ENCODE measurements around the gene ZC3H12A.
"Not testable (repeated sequence)": the region's sequence is repeated elsewhere in the genome, so short reads cannot be mapped to it uniquely, and the experiment has no call there.

The ZC3H12A gene

DNA sequence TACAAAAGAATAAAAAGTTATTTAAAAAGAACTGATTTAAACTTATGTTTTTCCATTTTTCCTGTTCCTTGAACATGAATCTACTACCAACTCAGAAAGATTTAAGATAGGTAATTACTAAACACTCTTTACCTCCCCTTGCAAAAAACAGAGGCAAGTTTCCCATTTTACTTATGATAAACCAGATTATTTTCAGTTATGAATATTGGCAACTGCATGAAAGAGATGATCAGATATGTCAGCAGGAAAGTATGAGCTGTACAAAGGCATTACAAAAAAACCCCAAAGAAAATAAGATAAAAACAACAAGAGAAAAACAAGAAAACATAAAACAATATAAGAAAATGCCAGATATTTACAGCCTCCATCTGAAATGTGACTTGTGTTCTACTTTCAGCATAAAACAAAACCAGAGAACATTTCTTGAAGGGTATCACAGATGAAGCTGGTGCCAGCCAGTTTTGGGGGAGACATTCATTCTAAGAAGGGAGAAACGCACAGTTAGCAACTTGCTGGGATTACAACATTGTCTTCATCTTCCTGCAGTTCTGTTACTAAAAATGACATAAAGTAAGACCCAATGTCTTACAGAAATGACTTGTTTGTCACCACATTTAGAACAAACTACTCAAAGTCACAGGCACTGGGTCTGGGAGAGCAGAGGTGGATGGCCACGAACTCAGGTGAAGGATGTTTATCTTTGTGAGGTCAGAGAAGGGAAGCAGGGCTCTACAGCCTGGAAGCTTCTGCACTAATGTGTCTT lies 19.1 kb downstream of the ZC3H12A start:
- H3K36me3 ChIP-seq (ENCODE audit: insufficient read depth, low read depth, low read length), result peaks cover 37% of the 10 kb centered on the region; the same call in 1 of the 2 replicates
- no peaks in the 10 kb centered on the region for H3K4me1 ChIP-seq (ENCODE audit: insufficient read depth, low read length)
- no peak overlapping the region for H3K9ac ChIP-seq (ENCODE audit: low read depth, low read length)
- no peak overlapping the region for H3K27ac ChIP-seq (ENCODE audit: low read length)
- H3K27me3 ChIP-seq (ENCODE audit: insufficient read depth, low read length), result no peaks in the 10 kb centered on the region
- no peak overlapping the region for H3K4me3 ChIP-seq (ENCODE audit: low read length)
- H3K9me3 ChIP-seq (ENCODE audit: insufficient read depth, low read depth, low read length), result no peaks in the 10 kb centered on the region

DNA sequence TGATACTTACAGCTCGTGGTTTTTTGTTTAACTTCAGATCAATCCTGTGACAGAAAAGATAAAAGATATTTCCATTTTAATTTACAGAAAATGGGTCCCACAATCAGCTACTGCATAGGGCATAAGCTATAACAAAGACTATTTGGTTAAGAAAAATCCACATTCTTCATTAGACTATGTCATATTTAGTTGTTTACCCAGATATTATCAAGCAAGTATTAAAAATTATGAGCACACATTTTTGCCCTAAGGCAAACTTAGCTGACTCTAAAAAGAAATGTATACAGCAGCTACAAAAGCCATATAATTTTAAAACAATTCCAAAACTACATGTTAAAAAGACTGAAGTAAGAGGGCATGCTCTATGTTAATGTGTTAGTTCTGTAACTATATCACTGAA lies 21.5 kb downstream of the ZC3H12A start:
- no peak overlapping the region for H3K27ac ChIP-seq (ENCODE audit: low read length)
- no peaks in the 10 kb centered on the region for H3K4me1 ChIP-seq (ENCODE audit: insufficient read depth, low read length)
- no peaks in the 10 kb centered on the region for H3K27me3 ChIP-seq (ENCODE audit: insufficient read depth, low read length)
- H3K36me3 ChIP-seq (ENCODE audit: insufficient read depth, low read depth, low read length), result peaks cover 51% of the 10 kb centered on the region
- no peak overlapping the region for H3K9ac ChIP-seq (ENCODE audit: low read depth, low read length)
- H3K4me3 ChIP-seq (ENCODE audit: low read length), result no peak overlapping the region
- no peaks in the 10 kb centered on the region for H3K9me3 ChIP-seq (ENCODE audit: insufficient read depth, low read depth, low read length)

DNA sequence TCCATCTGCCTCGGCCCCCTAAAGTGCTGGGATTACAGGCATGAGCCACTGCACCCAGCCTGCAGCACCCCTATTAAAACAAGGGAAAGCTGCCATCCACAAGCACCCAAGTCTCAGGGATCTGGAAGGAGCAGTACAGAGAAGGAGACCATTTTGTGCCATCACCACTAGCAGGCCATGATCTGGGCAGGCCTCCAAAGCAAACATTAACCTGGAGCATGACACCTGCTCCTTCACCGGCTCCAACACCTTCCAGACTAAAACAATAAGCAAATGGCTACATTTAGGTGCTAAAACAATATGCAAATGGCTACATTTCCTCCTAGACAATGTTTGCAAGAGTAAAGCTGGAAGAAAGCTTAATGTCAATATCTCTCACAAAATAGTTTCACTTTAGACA lies 23.5 kb downstream of the ZC3H12A start:
- Histone ChIP-seq H3K27ac (ENCODE audit: low read length) (no peak overlapping the region), H3K4me3 (ENCODE audit: low read length) (no peak overlapping the region), H3K4me1 (ENCODE audit: insufficient read depth, low read length) (no peaks in the 10 kb centered on the region), H3K9me3 (ENCODE audit: insufficient read depth, low read depth, low read length) (no peaks in the 10 kb centered on the region), H3K27me3 (ENCODE audit: insufficient read depth, low read length) (no peaks in the 10 kb centered on the region), H3K9ac (ENCODE audit: low read depth, low read length) (no peak overlapping the region), H3K36me3 (ENCODE audit: insufficient read depth, low read depth, low read length) (peaks cover 54% of the 10 kb centered on the region)

DNA sequence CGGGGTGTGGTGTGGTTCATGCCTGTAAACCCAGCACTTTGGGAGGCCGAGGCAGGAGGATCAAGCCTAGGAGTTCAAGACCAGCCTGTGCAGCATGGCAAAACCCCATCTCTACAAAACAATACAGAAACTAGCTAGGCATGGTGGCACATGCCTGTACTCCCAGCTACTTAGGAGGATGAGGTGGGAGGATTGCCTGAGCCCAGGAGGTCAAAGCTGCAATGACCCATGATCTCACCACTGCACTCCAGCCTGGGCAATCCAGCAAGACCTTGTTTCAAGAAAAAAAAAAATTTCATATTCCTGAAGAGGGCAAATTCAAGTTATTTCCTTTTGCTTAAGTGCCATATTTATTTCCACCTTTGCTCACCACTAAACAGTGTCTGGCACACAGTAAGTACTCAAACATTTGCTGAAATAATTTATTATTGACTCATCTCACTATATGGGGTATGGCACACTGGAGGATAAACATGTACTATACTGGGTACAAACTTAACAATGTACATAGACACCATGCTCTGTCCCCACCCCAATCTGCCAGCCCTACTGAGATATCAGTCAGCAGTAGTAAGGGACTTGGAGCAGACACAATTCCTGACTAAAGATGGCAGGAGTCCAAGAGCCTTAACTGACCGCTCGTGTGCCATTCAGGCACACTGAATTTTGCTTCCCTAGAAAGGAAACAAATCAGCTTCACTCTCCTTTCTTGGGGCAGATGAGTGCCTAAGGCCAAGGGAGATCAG lies 24.7 kb downstream of the ZC3H12A start:
- H3K4me3 ChIP-seq (ENCODE audit: low read length), result no peak overlapping the region
- H3K9ac ChIP-seq (ENCODE audit: low read depth, low read length), result no peak overlapping the region
- no peaks in the 10 kb centered on the region for H3K9me3 ChIP-seq (ENCODE audit: insufficient read depth, low read depth, low read length)
- H3K4me1 ChIP-seq (ENCODE audit: insufficient read depth, low read length), result no peaks in the 10 kb centered on the region
- peaks cover 47% of the 10 kb centered on the region for H3K36me3 ChIP-seq (ENCODE audit: insufficient read depth, low read depth, low read length)
- H3K27ac ChIP-seq (ENCODE audit: low read length), result no peak overlapping the region
- no peaks in the 10 kb centered on the region for H3K27me3 ChIP-seq (ENCODE audit: insufficient read depth, low read length)

GRCh38 chr1:37501661-37502060 lies 27.3 kb downstream of the ZC3H12A start:
- H3K9me3 ChIP-seq (ENCODE audit: insufficient read depth, low read depth, low read length), result no peaks in the 10 kb centered on the region
- no peak overlapping the region for H3K27ac ChIP-seq (ENCODE audit: low read length)
- H3K9ac ChIP-seq (ENCODE audit: low read depth, low read length), result no peak overlapping the region
- no peaks in the 10 kb centered on the region for H3K27me3 ChIP-seq (ENCODE audit: insufficient read depth, low read length)
- H3K36me3 ChIP-seq (ENCODE audit: insufficient read depth, low read depth, low read length), result peaks cover 50% of the 10 kb centered on the region
- H3K4me3 ChIP-seq (ENCODE audit: low read length), result no peak overlapping the region
- H3K4me1 ChIP-seq (ENCODE audit: insufficient read depth, low read length), result no peaks in the 10 kb centered on the region

GRCh38 chr1:37502104-37502503 lies 27.7 kb downstream of the ZC3H12A start:
- H3K9me3 ChIP-seq (ENCODE audit: insufficient read depth, low read depth, low read length), result no peaks in the 10 kb centered on the region
- no peak overlapping the region for H3K27ac ChIP-seq (ENCODE audit: low read length)
- no peaks in the 10 kb centered on the region for H3K27me3 ChIP-seq (ENCODE audit: insufficient read depth, low read length)
- peaks cover 53% of the 10 kb centered on the region for H3K36me3 ChIP-seq (ENCODE audit: insufficient read depth, low read depth, low read length)
- H3K4me3 ChIP-seq (ENCODE audit: low read length), result no peak overlapping the region
- H3K4me1 ChIP-seq (ENCODE audit: insufficient read depth, low read length), result no peaks in the 10 kb centered on the region
- no peak overlapping the region for H3K9ac ChIP-seq (ENCODE audit: low read depth, low read length)

- H3K4me3 ChIP-seq (ENCODE audit: low read length); H3K27me3 ChIP-seq (ENCODE audit: insufficient read depth, low read length); H3K4me1 ChIP-seq (ENCODE audit: insufficient read depth, low read length); H3K27ac ChIP-seq (ENCODE audit: low read length); H3K9me3 ChIP-seq (ENCODE audit: insufficient read depth, low read depth, low read length); H3K9ac ChIP-seq (ENCODE audit: low read depth, low read length): not testable (repeated sequence)
- peaks cover 57% of the 10 kb centered on the region for H3K36me3 ChIP-seq (ENCODE audit: insufficient read depth, low read depth, low read length)
These were observed 28.4 kb downstream of the ZC3H12A start for GRCh38 chr1:37502791-37503190.

GRCh38 chr1:37506740-37507139 lies 32.4 kb downstream of the ZC3H12A start:
- Histone ChIP-seq H3K9me3 (ENCODE audit: insufficient read depth, low read depth, low read length) (no peaks in the 10 kb centered on the region), H3K36me3 (ENCODE audit: insufficient read depth, low read depth, low read length) (peaks cover 54% of the 10 kb centered on the region), H3K27ac (ENCODE audit: low read length) (no peak overlapping the region), H3K4me1 (ENCODE audit: insufficient read depth, low read length) (no peaks in the 10 kb centered on the region), H3K9ac (ENCODE audit: low read depth, low read length) (no peak overlapping the region), H3K27me3 (ENCODE audit: insufficient read depth, low read length) (no peaks in the 10 kb centered on the region), H3K4me3 (ENCODE audit: low read length) (no peak overlapping the region)

- H3K27ac ChIP-seq (ENCODE audit: low read length), result no peak overlapping the region
- H3K36me3 ChIP-seq (ENCODE audit: insufficient read depth, low read depth, low read length), result peaks cover 55% of the 10 kb centered on the region
- H3K27me3 ChIP-seq (ENCODE audit: insufficient read depth, low read length), result no peaks in the 10 kb centered on the region
- H3K9ac ChIP-seq (ENCODE audit: low read depth, low read length), result no peak overlapping the region
- no peaks in the 10 kb centered on the region for H3K9me3 ChIP-seq (ENCODE audit: insufficient read depth, low read depth, low read length)
- peaks cover 2% of the 10 kb centered on the region; the same call in 1 of the 2 replicates for H3K4me1 ChIP-seq (ENCODE audit: insufficient read depth, low read length)
- no peak overlapping the region for H3K4me3 ChIP-seq (ENCODE audit: low read length)
These were observed 34.8 kb downstream of the ZC3H12A start for GRCh38 chr1:37509181-37509580.

- peaks cover 10% of the 10 kb centered on the region; the same call in 1 of the 2 replicates for H3K4me1 ChIP-seq (ENCODE audit: insufficient read depth, low read length)
- no peak overlapping the region for H3K27ac ChIP-seq (ENCODE audit: low read length)
- no peaks in the 10 kb centered on the region for H3K9me3 ChIP-seq (ENCODE audit: insufficient read depth, low read depth, low read length)
- peak overlapping the region; percentile 84 for H3K4me3 ChIP-seq (ENCODE audit: low read length)
- peak overlapping the region; percentile 91; the same call in 1 of the 2 replicates for H3K9ac ChIP-seq (ENCODE audit: low read depth, low read length)
- H3K27me3 ChIP-seq (ENCODE audit: insufficient read depth, low read length), result peaks cover 11% of the 10 kb centered on the region
- peaks cover 26% of the 10 kb centered on the region for H3K36me3 ChIP-seq (ENCODE audit: insufficient read depth, low read depth, low read length)
These were observed 39.5 kb downstream of the ZC3H12A start for GRCh38 chr1:37513795-37514349.

DNA sequence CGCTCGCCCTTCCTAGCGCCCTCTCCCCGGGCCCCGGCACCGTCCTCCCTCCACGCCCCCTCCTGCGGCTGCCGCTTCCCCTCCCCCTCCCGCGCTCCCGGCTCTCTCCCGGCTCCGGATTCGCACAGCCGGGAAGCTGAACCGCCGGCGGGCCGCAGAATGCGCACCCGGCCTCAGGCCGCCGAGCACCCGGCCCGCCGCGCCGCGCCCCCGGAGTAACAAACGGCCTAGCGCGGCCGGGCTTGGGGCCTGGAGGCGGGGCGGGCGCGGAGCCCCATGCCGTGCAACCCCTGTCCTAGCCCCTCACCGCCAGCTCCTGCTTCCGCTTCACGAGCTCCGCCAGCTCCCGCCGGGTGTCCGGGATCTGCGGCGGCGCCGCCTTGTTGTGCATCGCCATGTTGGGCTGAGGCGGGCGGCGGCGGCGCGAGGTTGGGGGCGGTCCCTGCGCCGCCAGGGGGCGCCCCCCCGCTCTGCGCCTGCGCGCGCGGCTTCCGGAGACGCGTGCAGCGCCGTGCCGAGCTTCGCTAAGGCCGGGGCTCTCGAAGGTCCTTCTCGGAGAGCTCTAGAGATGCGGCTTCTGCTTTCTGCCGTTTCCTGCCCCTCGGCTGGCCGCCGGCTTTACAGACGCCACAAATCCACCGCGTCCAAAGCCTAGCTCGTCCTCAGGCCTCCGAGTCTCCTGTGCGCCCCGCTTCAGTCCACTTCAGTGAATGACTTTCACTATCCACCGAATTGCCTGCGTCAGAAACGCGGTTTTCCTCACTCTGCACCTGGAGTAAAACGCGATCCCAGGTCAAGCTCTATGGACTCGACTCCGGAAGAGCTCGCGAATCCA lies 40.2 kb downstream of the ZC3H12A start, which contains the start of gene MEAF6:
TSS of gene MEAF6 (minus strand) at position 417 of the 835 bp plus-strand sequence. CDS start at position 397, 20 bp downstream.
- H3K4me1 ChIP-seq (ENCODE audit: insufficient read depth, low read length), result peaks cover 10% of the 10 kb centered on the region; the same call in 1 of the 2 replicates
- H3K36me3 ChIP-seq (ENCODE audit: insufficient read depth, low read depth, low read length), result peaks cover 20% of the 10 kb centered on the region
- no peaks in the 10 kb centered on the region for H3K9me3 ChIP-seq (ENCODE audit: insufficient read depth, low read depth, low read length)
- H3K27me3 ChIP-seq (ENCODE audit: insufficient read depth, low read length), result peaks cover 11% of the 10 kb centered on the region
- H3K9ac ChIP-seq (ENCODE audit: low read depth, low read length), result peak within 1 kb of the TSS; percentile 91
- H3K4me3 ChIP-seq (ENCODE audit: low read length), result peak within 1 kb of the TSS; percentile 84
- peak within 1 kb of the TSS; percentile 46 for H3K27ac ChIP-seq (ENCODE audit: low read length)
